GM21528 (cell line): ENCODE data around the gene KIF23.

Experiments
- ATAC-seq: cut with Tn5 transposase; IDR thresholded peaks from one replicate; pipeline ENCODE4 v1.9.1; 2021; ENCODE audit warnings: mild to moderate bottlenecking, moderate library complexity; ENCODE audit not compliant: unreplicated experiment, low FRiP score

Gene KIF23

DNA sequence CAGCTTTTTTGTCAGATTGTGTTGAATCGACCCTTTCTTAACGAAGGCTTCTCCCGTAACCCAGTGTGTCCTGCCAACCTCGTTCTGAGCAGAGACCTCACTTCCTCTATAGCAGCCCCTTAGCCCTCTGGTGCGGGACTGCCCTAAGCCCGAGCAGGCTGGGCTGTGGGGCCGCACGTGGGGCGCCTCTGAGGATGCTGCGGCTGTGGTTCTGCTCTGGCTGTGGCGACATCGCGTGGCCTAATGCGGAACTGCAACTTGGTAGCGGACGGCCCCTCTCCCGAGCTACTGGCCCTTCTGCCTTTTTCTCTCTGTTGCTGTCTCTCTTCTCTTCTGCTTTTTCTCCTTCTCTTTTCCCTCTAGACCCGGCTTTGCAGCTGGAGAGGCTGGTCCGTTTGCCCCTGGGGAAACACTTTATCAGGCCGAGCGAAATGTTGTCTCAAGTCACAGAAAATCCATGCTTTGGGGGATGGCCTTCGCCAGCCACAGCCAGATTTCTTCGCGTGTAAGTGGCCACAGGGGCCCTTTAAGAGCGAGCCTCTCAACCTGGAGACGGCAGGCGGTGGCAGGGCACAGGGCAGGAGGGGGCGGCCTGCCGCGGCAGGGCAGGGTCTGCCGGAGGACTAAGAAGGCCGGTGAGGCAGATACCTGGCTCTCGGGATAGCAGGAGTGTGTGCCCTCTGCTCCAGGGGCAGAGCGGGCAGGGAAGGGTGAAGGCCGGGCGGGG lies 19.4 kb upstream of the KIF23 start:
- ATAC-seq = peak; percentile 77

DNA sequence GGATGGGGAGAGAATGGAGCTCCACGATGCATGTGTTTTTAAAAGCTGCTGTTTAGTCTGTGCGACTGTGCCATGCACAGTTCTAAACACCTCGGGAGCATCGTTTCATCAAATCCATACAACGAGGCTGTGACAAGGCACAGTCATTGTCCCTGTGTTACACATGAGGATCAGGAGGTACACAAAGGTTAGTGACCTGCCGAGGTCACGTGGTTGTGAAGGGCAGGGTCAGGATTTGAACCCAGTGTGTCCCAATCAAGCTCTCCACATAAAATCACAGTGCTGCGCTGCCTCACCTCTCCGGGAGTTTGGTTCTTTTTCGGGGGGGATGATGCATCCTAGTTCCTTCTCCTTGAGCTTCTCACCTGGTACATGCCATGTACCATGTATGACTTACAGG lies 18.7 kb upstream of the KIF23 start:
- no peak for ATAC-seq

- ATAC-seq = no peak
These were observed 18.2 kb upstream of the KIF23 start for GRCh38 chr15:69395991-69396390.

DNA sequence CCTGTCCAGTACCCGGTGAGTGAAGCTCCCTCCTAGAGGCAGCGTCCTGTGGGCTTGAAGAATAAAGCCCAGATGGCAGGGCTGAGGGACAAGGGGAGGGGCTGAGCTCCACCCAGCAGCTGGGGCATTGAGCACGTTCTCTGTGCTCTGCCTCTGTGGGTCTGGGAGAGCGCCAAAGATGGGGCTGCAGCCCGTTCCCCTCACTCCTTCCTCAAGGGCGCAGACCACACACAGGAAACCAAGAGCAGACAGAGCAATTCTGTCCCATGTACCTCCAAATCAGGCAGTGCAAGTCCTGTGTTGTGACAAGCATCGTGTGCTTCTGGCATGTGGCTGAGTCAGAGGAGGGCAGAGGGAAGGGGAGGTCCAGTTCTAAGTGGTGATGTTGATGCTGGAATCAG lies 15.7 kb upstream of the KIF23 start:
- no peak for ATAC-seq

DNA sequence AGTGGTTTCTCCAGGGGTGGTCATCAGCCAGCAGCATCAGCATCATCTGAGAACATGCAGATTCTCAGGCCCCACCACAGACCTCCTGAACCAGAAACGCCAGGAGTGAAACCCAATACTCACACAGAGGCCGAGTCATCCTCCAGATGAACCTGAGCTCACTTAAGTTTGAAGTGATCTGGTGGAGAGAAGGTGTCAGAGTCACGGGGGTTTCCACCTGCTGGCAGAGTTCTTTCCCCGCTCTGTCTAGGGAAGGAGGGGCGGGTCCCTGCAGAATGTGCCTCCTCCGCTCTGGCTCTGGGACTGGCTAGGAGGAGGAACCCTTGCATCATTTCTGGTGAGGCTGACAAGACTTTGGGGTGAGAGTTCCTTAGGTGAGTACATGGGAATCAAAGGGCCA lies 13.3 kb upstream of the KIF23 start:
- no peak for ATAC-seq

DNA sequence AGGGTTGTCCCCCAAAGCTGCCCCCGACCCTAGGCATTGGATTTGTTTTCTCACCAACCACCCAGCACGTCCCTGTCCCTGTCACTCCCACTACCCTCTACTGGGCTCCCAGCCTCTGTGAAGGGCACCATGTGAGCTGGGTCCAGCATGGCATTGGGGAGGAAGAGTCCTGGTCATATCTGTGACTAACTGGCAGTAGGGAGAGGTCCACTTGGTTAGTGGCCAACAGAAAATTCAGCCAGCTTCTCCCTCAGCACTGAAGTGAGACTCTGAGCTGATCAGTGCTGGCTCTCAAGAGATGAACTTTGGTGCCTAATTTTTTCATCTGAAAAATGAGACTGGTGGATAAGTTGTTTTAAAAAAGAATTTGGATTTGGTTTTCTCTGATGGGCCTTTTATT lies 11.3 kb upstream of the KIF23 start:
- no peak for ATAC-seq

DNA sequence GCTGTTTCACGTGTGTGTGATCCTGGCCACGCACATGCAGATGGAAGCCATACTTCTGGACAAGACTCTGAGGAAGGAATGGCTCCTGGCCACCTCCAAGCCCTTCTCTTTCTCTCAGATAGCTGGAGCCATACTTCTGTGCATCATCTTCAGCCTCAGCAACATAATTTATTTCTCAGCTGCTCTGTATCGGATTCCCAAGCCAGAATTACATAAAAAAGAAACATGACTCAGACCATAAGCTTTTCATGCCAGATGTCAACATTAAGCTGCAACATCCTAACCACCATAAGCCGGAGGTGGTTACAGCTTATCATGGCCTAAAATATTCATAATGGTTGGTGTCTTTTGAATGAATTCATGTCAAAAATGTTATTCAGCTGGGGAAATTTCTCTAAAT lies 10.6 kb upstream of the KIF23 start:
- no peak for ATAC-seq

DNA sequence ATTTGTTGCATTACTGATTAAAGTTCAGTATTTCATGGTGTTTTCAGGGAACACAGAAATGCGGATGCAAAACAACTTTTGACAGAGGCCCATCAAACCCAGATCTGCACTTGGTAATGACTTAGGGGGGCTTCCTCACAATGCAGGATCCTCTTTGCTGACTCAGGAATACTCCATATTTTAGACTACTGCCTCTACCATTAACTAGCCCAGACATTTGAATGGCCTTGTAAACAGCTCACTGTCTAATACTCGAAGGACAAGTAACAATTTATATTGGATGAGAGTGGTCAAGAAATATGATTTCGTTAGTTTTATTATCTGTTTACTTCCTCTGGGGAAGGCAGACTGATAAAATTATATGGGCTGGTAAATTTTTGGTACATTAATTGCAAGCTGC lies 9.0 kb upstream of the KIF23 start:
- ATAC-seq = no peak

GRCh38 chr15:69407719-69408400 lies 6.3 kb upstream of the KIF23 start:
- ATAC-seq = no peak

DNA sequence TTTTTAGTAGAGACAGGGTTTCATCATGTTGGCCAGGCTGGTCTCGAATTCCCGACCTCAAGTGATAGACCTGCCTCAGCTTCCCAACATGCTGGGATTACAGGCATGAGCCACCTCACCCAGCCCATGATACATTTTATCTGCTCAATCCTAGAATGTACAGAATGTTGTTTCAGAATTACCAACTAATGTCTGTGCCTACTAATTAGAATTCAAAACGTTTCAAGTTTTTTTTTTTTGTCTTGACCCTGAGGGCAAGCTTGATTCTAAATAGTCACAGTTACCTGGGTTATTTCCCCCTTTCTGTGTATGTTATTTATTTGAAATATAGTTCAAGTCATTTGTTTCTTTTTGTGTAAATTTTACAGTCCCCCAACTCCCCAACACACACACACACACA lies 5.3 kb upstream of the KIF23 start:
- ATAC-seq = no peak

DNA sequence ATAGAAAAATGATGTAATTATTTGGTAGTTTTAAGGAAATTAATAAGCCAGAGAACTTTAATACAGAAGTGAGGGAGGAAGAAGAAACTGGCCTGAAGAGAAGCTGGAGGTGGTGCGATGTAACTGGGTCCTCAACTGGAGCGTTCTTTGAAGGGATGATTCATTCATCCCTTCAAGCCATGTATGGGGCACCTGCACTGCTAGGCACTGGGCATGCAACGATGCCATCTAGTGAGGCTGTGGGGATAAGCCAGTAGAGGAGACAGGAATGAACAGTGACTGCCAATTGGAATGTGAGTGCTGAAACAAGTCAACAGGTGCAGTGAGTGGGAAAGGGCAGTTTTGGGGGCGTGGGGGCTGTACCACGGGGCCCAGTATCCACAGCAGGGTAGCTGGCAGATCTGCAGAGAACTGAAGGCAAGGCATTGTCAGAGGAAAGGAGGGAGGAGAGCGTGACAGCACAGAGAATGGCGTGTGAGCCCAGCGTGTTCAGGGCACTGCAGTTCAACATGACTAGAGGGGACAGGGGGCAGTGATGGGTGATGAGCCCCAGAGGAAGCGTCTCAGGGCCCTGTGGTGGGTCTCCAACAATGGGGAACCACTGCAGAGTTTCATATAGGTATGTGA lies 3.8 kb upstream of the KIF23 start:
- no peak for ATAC-seq

DNA sequence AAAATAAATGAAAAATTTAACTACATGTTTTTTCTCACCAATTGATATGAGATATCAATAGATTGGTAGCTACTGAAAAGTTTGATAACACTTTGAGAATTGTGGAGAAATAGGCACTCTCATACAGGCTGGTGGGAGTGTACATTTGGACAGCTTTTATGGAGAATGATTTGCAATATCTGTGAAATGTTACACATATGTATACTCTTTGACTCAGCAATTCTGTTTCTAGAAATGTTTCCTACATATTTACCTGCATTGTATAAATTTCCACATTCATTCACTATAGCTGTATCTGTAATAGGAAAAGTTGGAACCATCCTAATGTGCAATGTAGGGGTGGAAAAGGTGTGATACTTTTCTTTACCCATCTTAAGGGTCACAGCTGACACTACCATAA lies 1.9 kb upstream of the KIF23 start:
- ATAC-seq = no peak

DNA sequence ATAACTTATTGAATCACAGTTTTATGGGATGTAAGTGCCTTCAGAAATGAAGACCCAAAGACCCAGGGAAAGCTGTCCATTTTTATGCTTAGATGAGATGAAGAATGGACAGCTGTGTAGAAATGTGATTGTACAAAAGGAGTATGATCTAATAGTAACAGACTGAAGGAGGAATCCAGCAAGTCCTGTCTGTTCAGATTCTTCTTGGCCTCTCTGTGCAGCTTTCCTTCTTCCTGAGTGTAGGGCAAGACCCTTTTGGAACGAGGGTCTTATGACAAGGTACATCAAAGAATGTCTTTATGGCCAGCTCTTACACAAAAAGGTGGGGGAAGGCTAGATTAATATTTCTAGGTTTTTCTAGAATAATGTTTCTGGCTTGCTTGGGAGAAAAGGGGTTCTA lies 1.4 kb upstream of the KIF23 start:
- no peak for ATAC-seq

GRCh38 chr15:69414701-69415167 lies 585 bp downstream of the KIF23 start:
- ATAC-seq = peak; percentile 30

DNA sequence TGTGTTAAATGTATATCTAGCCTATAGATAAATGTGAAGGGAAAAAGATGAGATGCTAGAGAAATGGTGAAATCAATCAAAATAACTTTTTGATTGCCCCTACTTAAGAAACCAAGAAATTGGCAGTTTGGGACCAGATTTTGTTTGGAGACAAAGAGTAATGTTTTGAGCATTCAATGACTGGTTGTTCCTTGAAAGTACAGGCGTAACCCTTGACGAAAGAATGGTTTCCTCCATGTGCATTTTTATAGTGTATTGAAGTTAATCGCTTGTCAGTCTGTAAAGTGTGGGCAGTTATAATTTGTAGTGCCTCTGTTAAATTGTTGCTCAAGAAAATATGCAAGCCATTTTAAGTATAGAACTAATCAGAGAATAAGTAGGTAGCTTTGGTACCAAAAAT lies 1.2 kb downstream of the KIF23 start:
- no peak for ATAC-seq

DNA sequence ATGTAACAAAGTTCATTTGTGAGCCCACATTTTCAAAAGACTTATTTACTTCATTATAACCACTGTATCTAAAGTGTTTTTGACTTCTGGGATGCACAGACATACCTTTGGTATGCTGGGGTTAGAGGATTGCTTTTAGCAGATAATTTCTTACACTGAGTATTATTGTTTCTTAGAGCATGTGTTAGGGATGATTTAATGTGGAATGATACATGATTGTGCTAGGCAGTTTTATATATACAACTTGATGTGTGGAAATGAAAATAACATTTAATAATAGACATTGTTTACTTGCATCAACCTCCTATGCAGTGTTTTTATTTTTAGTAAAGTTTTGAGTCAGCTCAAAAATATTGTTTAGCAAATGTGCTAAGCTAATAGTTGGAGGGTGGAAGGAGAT lies 3.4 kb downstream of the KIF23 start:
- no peak for ATAC-seq

GRCh38 chr15:69421498-69421897 lies 7.3 kb downstream of the KIF23 start:
- no peak for ATAC-seq

DNA sequence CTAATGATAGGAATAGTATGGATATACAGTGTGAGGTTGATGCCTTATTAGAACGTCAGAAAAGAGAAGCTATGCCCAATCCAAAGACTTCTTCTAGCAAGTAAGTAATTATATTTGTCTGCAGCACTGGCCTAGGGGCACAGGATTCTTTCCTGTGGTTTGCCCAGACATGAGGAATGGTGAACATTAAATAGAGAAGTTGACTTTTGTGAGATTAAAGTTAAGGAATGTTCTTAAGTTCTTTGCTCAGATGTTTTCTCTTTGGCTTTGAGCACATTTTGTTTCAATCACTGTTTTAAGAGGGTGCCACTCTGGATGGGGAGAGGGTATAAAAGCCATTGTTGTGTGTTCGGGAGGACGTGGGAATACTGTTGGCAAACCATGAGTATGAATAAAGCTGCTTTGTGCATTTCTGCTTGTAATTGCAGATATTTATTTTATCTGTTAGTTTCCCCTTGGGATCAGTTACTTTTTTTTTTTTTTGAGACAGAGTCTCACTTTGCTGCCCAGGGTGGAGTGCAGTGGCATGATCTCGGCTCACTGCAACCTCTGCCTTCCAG lies 8.3 kb downstream of the KIF23 start:
- ATAC-seq = no peak

DNA sequence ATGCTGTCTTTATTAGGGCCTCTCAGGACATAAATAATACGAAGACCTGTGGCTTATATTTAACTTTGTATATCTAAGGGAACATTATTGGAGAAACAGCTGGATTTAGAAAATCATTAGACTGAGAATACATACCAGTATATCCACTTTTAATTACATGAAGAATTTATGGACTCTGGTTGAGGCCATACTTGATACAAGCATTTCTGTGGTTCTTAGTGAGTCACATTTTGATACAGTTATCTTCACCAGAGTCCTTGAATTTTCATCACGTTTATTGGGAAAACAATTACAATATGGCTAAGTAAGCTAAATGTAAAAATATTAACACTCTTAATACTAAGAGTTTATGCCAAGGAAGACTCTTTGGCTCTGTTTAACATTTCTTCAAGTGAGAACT lies 9.9 kb downstream of the KIF23 start:
- no peak for ATAC-seq

- ATAC-seq = no peak
These were observed 10.7 kb downstream of the KIF23 start for GRCh38 chr15:69424748-69425413.

DNA sequence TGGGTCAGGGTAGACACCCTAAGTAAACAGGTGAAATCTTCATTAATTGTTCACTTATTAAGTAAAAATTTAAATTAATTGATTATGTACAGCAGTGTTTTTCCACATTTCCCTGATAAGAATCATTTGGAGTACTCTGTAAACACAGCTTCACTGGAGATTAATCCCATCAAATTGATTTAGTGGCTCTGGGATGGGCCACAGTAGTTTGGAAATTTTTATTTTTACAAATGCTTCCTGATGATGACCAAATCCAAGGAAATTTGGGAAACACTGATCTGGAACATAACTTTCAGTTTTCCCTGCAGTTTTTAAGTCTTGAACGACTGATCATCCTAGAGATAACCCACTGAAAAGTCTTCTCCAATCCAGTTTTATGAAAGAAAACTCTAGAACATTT lies 19.7 kb downstream of the KIF23 start:
- ATAC-seq = no peak
